Measurements from ENCODE around the gene SF3B1.

The SF3B1 gene

DNA sequence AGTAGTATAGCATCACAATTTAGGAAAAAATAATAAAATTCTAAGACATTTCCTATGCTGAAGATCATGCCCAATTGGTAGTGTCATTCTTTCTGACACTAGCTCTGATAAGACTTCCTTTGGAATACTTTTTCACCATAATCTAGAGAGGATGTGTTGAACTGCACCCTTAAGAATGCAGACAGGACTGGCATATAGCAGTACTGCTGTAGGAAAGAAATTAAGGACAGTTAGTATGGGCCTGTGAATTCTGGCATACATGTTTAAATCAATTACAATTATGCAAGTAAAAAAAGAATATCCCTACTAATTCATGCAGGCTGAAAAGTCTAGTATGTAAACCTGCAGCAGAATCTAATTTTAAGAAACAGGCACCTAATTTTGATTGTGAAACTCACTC is 15.4 kb downstream of the SF3B1 start:
- DNase-seq (ENCODE audit: low read depth): no peak
- TF ChIP-seq, protein P1, sequence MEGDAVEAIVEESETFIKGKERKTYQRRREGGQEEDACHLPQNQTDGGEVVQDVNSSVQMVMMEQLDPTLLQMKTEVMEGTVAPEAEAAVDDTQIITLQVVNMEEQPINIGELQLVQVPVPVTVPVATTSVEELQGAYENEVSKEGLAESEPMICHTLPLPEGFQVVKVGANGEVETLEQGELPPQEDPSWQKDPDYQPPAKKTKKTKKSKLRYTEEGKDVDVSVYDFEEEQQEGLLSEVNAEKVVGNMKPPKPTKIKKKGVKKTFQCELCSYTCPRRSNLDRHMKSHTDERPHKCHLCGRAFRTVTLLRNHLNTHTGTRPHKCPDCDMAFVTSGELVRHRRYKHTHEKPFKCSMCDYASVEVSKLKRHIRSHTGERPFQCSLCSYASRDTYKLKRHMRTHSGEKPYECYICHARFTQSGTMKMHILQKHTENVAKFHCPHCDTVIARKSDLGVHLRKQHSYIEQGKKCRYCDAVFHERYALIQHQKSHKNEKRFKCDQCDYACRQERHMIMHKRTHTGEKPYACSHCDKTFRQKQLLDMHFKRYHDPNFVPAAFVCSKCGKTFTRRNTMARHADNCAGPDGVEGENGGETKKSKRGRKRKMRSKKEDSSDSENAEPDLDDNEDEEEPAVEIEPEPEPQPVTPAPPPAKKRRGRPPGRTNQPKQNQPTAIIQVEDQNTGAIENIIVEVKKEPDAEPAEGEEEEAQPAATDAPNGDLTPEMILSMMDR (IDR thresholded peaks at IDR 0.05; ENCODE audit: low read depth, low read length, missing control alignments): no peak
- H3K4me3 ChIP-seq (ENCODE audit: low read depth, low read length): no peak overlapping the region

DNA sequence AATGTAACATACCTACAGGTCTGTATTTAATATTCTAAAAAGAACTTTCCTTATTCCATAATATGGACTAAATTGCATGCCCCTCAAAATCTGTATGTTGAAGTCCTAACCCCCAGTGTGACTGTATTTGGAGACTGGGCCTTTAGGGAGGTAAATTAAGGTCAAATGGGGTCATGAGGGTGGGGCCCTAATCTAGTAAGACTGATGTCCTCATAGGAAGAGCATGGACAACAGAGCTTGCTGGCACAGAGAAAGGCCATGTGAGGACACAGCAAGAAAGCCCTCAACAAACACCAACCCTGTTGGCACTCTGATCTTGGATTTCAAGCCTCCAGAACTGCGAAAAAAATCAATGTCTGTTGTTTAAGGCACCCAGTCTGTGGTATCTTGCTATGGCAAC is 18.6 kb downstream of the SF3B1 start:
- no peak for DNase-seq (ENCODE audit: low read depth)
- TF ChIP-seq, protein P1 (IDR thresholded peaks at IDR 0.05; ENCODE audit: low read depth, low read length, missing control alignments): no peak
- H3K4me3 ChIP-seq (ENCODE audit: low read depth, low read length): no peak overlapping the region

DNA sequence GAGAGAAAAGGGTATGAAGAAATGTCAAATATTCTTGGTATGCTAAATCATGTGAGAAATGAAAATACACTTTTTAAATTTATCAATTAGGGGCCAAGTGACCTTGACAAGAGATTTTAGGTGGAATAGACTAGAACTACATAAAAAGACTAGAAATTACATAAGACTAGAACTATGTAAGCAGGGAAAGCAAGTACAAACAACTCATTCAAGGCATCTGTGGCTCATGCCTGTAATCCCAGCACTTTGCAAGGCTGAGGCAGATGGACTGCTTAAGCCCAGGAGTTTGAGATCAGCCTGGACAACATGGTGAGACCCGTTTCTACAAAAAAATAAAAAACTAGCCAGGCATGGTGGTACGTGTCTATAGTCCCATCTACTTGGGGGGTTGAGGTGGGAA is 20.3 kb downstream of the SF3B1 start:
- TF ChIP-seq, protein P1 (IDR thresholded peaks at IDR 0.05; ENCODE audit: low read depth, low read length, missing control alignments): no peak
- H3K4me3 ChIP-seq (ENCODE audit: low read depth, low read length): no peak overlapping the region
- no peak for DNase-seq (ENCODE audit: low read depth)

DNA sequence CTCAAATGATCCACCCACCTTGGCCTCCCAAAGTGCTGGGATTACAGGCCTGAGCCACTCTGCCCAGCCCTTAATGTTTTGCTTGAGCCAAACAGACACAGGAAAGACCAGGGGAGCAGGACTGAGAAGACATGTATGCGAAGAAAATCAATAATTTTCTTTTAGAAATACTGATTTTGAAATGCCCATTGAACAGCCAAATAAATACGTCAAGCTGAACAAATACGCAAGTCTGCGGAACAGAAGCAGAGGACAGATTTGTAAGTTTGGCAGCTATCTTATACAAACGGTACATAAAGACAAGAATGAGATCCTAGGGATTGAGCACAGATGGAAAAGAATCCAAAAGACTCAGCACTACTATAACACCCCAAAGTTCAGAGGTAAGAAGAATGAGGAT is 20.8 kb downstream of the SF3B1 start:
- TF ChIP-seq, protein P1 (IDR thresholded peaks at IDR 0.05; ENCODE audit: low read depth, low read length, missing control alignments): no peak
- no peak overlapping the region for H3K4me3 ChIP-seq (ENCODE audit: low read depth, low read length)

DNA sequence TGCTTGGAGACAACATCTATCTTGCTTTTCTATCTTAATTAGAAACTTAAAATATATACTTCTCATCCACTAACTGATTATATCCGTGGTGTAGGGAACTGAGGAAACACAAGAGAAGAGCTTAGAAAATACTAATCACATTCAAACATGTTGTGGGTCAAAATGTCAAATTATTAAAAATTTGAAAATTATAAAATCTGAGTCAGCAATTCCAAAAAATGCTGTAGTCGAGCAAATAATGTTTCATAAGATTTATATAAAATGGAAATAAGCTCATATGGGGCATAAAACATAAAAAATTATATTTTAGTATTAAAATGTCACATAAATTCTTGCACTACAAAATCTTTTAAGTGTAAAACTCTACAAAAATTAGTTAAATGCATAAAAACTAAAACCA is 29.2 kb downstream of the SF3B1 start:
- TF ChIP-seq, protein P1 (IDR thresholded peaks at IDR 0.05; ENCODE audit: low read depth, low read length, missing control alignments): no peak
- no peak overlapping the region for H3K4me3 ChIP-seq (ENCODE audit: low read depth, low read length)
- no peak for DNase-seq (ENCODE audit: low read depth)

More for the DNA sequence above, 20.8 kb downstream of the SF3B1 start:
- no peak for DNase-seq (ENCODE audit: low read depth)

DNA sequence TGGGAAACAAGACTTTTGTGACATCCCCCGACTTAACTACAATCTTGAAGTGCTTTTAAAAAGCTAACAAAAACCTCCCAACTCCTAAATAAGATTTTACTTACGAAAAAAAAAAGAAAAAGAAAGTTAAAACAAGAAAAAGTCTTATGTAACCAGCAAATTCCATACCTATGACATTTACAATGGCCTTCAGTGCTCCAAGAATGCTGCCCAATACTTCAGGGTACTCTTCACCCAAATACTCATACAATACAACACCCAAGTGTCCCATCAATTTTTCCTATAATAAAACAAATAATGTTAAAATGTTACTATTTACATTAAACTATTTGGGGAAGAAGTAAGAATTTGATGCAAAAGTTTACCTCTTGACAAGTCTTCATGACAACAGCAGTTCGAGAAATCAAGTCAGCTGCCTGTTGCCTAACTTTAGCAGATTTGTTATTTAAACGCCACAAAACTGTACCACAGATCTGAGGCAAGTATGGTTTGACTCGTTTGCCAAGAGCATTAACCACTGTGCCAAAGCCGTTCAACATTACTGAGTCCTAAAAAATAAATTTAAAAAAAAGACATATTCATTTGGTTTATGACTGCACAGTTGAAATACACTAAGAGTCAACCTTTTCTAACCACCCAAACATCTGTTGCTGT is 34.8 kb downstream of the SF3B1 start:
- TF ChIP-seq, protein P1 (IDR thresholded peaks at IDR 0.05; ENCODE audit: low read depth, low read length, missing control alignments): no peak
- no peak overlapping the region for H3K4me3 ChIP-seq (ENCODE audit: low read depth, low read length)
- no peak for DNase-seq (ENCODE audit: low read depth)

DNA sequence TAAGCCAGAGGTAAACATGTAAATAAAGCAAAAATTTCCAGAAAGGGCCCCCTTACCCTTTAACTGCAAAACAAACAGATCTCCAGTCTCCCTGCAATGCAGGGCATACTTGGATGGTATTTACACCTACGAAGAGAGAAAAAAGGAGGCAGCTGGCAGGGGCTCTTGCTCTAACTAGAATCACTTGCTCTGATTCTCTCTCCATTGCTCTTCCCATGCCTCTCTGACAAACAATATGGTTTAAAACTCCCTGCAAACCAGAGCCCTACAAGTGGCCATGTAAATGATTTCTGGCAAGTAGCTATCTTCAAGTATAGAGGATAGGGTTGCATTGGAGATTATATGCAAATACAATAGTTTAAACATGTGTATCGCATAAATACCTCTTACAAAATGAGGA is 35.9 kb downstream of the SF3B1 start:
- DNase-seq (ENCODE audit: low read depth): no peak
- no peak overlapping the region for H3K4me3 ChIP-seq (ENCODE audit: low read depth, low read length)
- TF ChIP-seq, protein P1 (IDR thresholded peaks at IDR 0.05; ENCODE audit: low read depth, low read length, missing control alignments): no peak

Measured in GM12864 (cell line).